Measurements from ENCODE around the gene HRG.

DNA sequence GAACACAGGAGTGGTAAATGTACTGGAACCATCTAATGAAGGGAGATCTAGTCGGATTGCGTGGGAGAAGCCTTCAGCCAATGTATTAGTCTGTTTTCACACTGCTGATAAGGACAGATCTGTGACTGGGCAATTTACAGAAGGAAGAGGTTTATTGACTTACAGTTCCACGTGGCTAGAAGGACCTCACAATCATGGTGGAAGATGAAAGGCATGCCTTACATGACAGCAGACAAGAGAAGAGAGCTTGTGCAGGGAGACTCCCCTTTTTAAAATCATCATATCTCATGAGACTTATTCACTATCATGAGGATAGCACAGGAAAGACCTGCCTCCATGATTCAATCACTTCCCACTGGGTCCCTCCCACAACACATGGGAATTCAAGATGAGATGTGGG, 17.0 kb downstream of the HRG start:
- TF ChIP-seq, protein P1, sequence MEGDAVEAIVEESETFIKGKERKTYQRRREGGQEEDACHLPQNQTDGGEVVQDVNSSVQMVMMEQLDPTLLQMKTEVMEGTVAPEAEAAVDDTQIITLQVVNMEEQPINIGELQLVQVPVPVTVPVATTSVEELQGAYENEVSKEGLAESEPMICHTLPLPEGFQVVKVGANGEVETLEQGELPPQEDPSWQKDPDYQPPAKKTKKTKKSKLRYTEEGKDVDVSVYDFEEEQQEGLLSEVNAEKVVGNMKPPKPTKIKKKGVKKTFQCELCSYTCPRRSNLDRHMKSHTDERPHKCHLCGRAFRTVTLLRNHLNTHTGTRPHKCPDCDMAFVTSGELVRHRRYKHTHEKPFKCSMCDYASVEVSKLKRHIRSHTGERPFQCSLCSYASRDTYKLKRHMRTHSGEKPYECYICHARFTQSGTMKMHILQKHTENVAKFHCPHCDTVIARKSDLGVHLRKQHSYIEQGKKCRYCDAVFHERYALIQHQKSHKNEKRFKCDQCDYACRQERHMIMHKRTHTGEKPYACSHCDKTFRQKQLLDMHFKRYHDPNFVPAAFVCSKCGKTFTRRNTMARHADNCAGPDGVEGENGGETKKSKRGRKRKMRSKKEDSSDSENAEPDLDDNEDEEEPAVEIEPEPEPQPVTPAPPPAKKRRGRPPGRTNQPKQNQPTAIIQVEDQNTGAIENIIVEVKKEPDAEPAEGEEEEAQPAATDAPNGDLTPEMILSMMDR (conservative IDR thresholded peaks at IDR 0.05; ENCODE audit: low read depth, low read length): no peak
- TF ChIP-seq CEBPB (IDR thresholded peaks at IDR 0.05; ENCODE audit: low read depth, low read length): no peak
